B cell (primary cell): ENCODE results near the gene CST6. TPM values are rescaled to one million over a fixed set of nuclear protein-coding genes. Genes with fewer than 3 reads are reported as not detected.
A peak's percentile ranks its signal among the peaks of the same experiment; 100 is the strongest.

ENCODE experiments used
- ATAC-seq: fragments of 200-7000 bp; cut with Tn5 transposase; one replicate; pipeline ENCODE4 v1.10.0; 2021; ENCODE audit warnings: low read depth, mild to moderate bottlenecking, moderate number of reproducible peaks, moderate library complexity
- CTCF ChIA-PET: fragments of 350-600 bp; sonication (Branson Sonifier 250); formaldehyde crosslinking; loops from one replicate; lab custom pipeline; 2021; ENCODE audit warnings: antibody characterized with exemption, inconsistent platforms; lab: Charles Lee
- POLR2A ChIA-PET: fragments of 350-600 bp; sonication (Branson Sonifier 250); formaldehyde crosslinking; loops from one replicate; lab custom pipeline; 2021; ENCODE audit warnings: antibody characterized with exemption; lab: Charles Lee
- DNase-seq: peaks from one replicate; pipeline ENCODE4 v3.0.0; 2013
- H2AFZ ChIP-seq: 2 replicates; pipeline ENCODE4 v1.6.1; 2012; ENCODE audit warnings: mild to moderate bottlenecking, low read depth, low read length; ENCODE audit not compliant: insufficient read depth, poor library complexity, severe bottlenecking
- H3K27ac ChIP-seq, 2 donors: 1 replicate in 1 of 2; 2 replicates in 1 of 2; pipeline ENCODE4 v1.5.1; 2012 to 2013; ENCODE audit warnings: low read length in 2 of 2, mild to moderate bottlenecking in 2 of 2, moderate library complexity in 1 of 2
- H3K27me3 ChIP-seq, 4 experiments: fragments of 200-600 bp in 1 of 4; sonication (generic) in 1 of 4; replicated peaks in 1 of 4; 1 replicate in 2 of 4; 2 replicates in 2 of 4; pipeline versions ENCODE4 v1.6.1 to v1.7.0; 2013 to 2016; ENCODE audit warnings: low read length in 3 of 4, mild to moderate bottlenecking in 2 of 4, mixed read lengths in 1 of 4, moderate library complexity in 1 of 4; ENCODE audit not compliant: insufficient read depth in 4 of 4, control insufficient read depth in 3 of 4; ENCODE audit errors: control extremely low read depth in 1 of 4
- H3K36me3 ChIP-seq, 2 experiments: replicated peaks in 1 of 2; 1 replicate in 1 of 2; 2 replicates in 1 of 2; pipeline versions ENCODE4 v1.6.1 to v1.7.1; 2013; ENCODE audit warnings: low read length in 1 of 2; ENCODE audit not compliant: insufficient read depth in 2 of 2, control insufficient read depth in 1 of 2; ENCODE audit errors: control extremely low read depth in 1 of 2, extremely low read depth in 1 of 2
- H3K4me1 ChIP-seq, 2 donors: fragments of 200-600 bp in 1 of 2; sonication (generic) in 1 of 2; 1 replicate in 1 of 2; 2 replicates in 1 of 2; pipeline versions ENCODE4 v1.5.1 to v1.6.1; 2013 to 2017; ENCODE audit warnings: low read length in 2 of 2; ENCODE audit not compliant: control insufficient read depth in 2 of 2, insufficient read depth in 2 of 2
- H3K4me2 ChIP-seq: replicated peaks from 2 replicates; pipeline ENCODE3; 2012; ENCODE audit warnings: mild to moderate bottlenecking, low read depth, low read length; ENCODE audit not compliant: poor library complexity, severe bottlenecking
- H3K4me3 ChIP-seq, 5 experiments: fragments of 200-600 bp in 1 of 5; sonication (generic) in 1 of 5; 1 replicate in 3 of 5; 2 replicates in 2 of 5; pipeline versions ENCODE4 v1.5.1 to v1.7.0; 2011 to 2016; ENCODE audit warnings: low read length in 4 of 5, mild to moderate bottlenecking in 4 of 5, low read depth in 2 of 5, control low read depth in 1 of 5, moderate library complexity in 1 of 5; ENCODE audit not compliant: insufficient read depth in 1 of 5; ENCODE audit errors: control extremely low read depth in 1 of 5, extremely low read depth in 1 of 5
- H3K79me2 ChIP-seq: fragments of 200-600 bp; sonication (generic); one replicate; pipeline ENCODE4 v1.6.0; 2016; ENCODE audit warnings: low read length; ENCODE audit not compliant: control insufficient read depth, insufficient read depth
- H3K9ac ChIP-seq: fragments of 200-600 bp; sonication (generic); 2 replicates; pipeline ENCODE4 v1.6.1; 2017; ENCODE audit warnings: mild to moderate bottlenecking, low read length, moderate library complexity
- H3K9me3 ChIP-seq, 3 donors: one replicate each; pipeline versions ENCODE4 v1.6.1 to v1.7.1; 2013; ENCODE audit warnings: low read length in 2 of 3; ENCODE audit not compliant: control insufficient read depth in 2 of 3, insufficient read depth in 1 of 3; ENCODE audit errors: control extremely low read depth in 1 of 3
- H4K20me1 ChIP-seq: 2 replicates; pipeline ENCODE4 v1.6.0; 2012; ENCODE audit warnings: mild to moderate bottlenecking, low read length; ENCODE audit not compliant: insufficient read depth, control insufficient read depth, poor library complexity, severe bottlenecking
- H3K27ac Mint-ChIP-seq: one replicate; pipeline ENCODE4 v1.8.0; 2021; ENCODE audit warnings: mixed read lengths
- H3K27me3 Mint-ChIP-seq: one replicate; pipeline ENCODE4 v1.8.0; 2021; ENCODE audit warnings: mixed read lengths
- H3K4me1 Mint-ChIP-seq: one replicate; pipeline ENCODE4 v1.8.0; 2021; ENCODE audit warnings: mixed read lengths
- H3K4me3 Mint-ChIP-seq: one replicate; pipeline ENCODE4 v1.8.0; 2021; ENCODE audit warnings: mixed read lengths
- H3K9me3 Mint-ChIP-seq: one replicate; pipeline ENCODE4 v1.8.0; 2022; ENCODE audit warnings: mixed read lengths; ENCODE audit not compliant: insufficient read depth
- CTCF ChIP-seq: fragments of 200-600 bp; IDR thresholded peaks from one replicate; pipeline ENCODE4 v1.8.0; 2022; ENCODE audit warnings: antibody characterized with exemption, mild to moderate bottlenecking
- EZH2 ChIP-seq: IDR thresholded peaks from 2 replicates; pipeline ENCODE4 v1.6.1; 2012; ENCODE audit warnings: borderline replicate concordance, low read depth, mild to moderate bottlenecking, moderate library complexity, low read length; ENCODE audit not compliant: insufficient read depth, poor library complexity, severe bottlenecking
- WGBS: methylation state at CpG from one replicate; pipeline ENCODE4 v1.1.5; 2013; ENCODE audit warnings: missing lambda C conversion rate; ENCODE audit not compliant: insufficient coverage; 5-methylcytosine and 5-hydroxymethylcytosine counted together
- intact Hi-C: fragments of 100-400 bp; cut with micrococcal nuclease; formaldehyde crosslinking; loops from one replicate; pipeline ENCODE4 v1.10.0; 2022
- polyA plus RNA-seq: library from polyadenylated mRNA; depleted of rRNA; stranded (reverse); fragments of >200 nt; gene quantifications from 2 replicates; pipeline ENCODE4 v1.2.3, GENCODE V29; 2012
- total RNA-seq, 2 donors: library from RNA; stranded (reverse); fragments of 120-200 nt in 1 of 2; gene quantifications; 1 replicate in 1 of 2; 2 replicates in 1 of 2; pipeline versions ENCODE4 v1.2.3 to v1.2.4, GENCODE V29; 2013 to 2022

CST6 gene
- total and polyA plus RNA-seq, 2 donors (not counting 1 experiment from before 2014, with no cell fraction given): not detected

GRCh38 chr11:66051766-66052663, 40.2 kb downstream of the CST6 start, which contains the start of gene SF3B2:
SF3B2 (plus strand) TSS chr11:66052364; CDS start chr11:66052385, 21 bp downstream.
- Mint-ChIP-seq H3K4me3 (peak within 1 kb of the TSS; percentile 99), H3K27me3 (peaks cover 12% of the 10 kb centered on the region), H3K9me3 (no peaks in the 10 kb centered on the region), H3K4me1 (peaks cover 29% of the 10 kb centered on the region), H3K27ac (peak within 1 kb of the TSS; percentile 96)
- Histone ChIP-seq H3K27ac (peak within 1 kb of the TSS; percentile 61 to 85), H3K4me3 (peak within 1 kb of the TSS; percentile 78 to 99 (median 88)), H4K20me1 (peaks cover 30% of the 10 kb centered on the region), H3K9me3 (no peaks in the 10 kb centered on the region), H2AFZ (peak within 1 kb of the TSS; percentile 87), H3K9ac (peak within 1 kb of the TSS; percentile 92), H3K4me2 (peak within 1 kb of the TSS; percentile 93), H3K4me1 (peaks cover 25 to 29% of the 10 kb centered on the region in 2 donors), H3K27me3 (peaks cover 0 to 27% (median 5%) of the 10 kb centered on the region in 4 experiments), H3K79me2 (peaks cover 71% of the 10 kb centered on the region), H3K36me3 (peaks cover 0 to 33% of the 10 kb centered on the region in 2 experiments)
- TF ChIP-seq CTCF (no peak), EZH2 (no peak)
- DNase-seq (peak; percentile 98), ATAC-seq (peak; percentile 98)
- intact Hi-C loops: loop anchor here (1.0 to 5.0 kb wide), 8 partner anchors 18 to 216 kb away; partner anchors contain the start of genes BANF1, CFL1, EFEMP2 and EIF1AD
- ChIA-PET CTCF (interaction anchor here (0.7 to 8.0 kb wide), 12 partner anchors 8 to 341 kb away, joined by 3 to 78 read pairs (median 4); partner anchors contain the start of genes KAT5, PACS1, SNX32 and YIF1A), POLR2A (interaction anchor here (0.5 to 1.7 kb wide), 12 partner anchors 16 to 664 kb away, joined by 3 to 9 read pairs (median 4); partner anchors contain the start of genes BANF1 and NEAT1)
- under 1% methylated on average over 84 of the region's 84 CpGs for WGBS
